PFSK-1 (cell line): ENCODE data around the gene EXOC6B.

Source experiments
- FOXP2 ChIP-seq: optimal IDR thresholded peaks from 2 replicates; pipeline ENCODE3; 2011; ENCODE audit warnings: borderline replicate concordance, control low read depth, inconsistent platforms; ENCODE audit not compliant: insufficient read depth; ENCODE audit errors: extremely low read length, extremely low read depth
- POLR2AphosphoS5 ChIP-seq: IDR thresholded peaks from 2 replicates; pipeline ENCODE4 v1.6.1; 2012; ENCODE audit warnings: low read depth, mild to moderate bottlenecking, control low read depth, low read length, moderate library complexity
- REST ChIP-seq, 2 experiments: IDR thresholded peaks; 2 replicates each; pipeline versions ENCODE4 v1.6.1 to v1.8.0; 2011 to 2012; ENCODE audit warnings: low read depth in 2 of 2, low read length in 2 of 2, control low read depth in 1 of 2, inconsistent platforms in 1 of 2, mild to moderate bottlenecking in 1 of 2, moderate library complexity in 1 of 2; ENCODE audit not compliant: insufficient read depth in 1 of 2
- SIN3A ChIP-seq: IDR thresholded peaks from 2 replicates; pipeline ENCODE4 v1.6.1; 2012; ENCODE audit warnings: mild to moderate bottlenecking, low read length, moderate library complexity, borderline replicate concordance; ENCODE audit not compliant: insufficient read depth
- TAF1 ChIP-seq: IDR thresholded peaks from 2 replicates; pipeline ENCODE4 v1.6.1; 2012; ENCODE audit warnings: low read length, control low read depth, borderline replicate concordance; ENCODE audit not compliant: insufficient read depth

EXOC6B gene

GRCh38 chr2:72576861-72577260 is 249.0 kb downstream of the EXOC6B start:
- TF ChIP-seq REST (IDR thresholded peaks at IDR 0.05; ENCODE audit: insufficient read depth in 1 of 2, low read depth in 2 of 2, low read length in 2 of 2), result no peak

- no peak for TF ChIP-seq TAF1
- TF ChIP-seq FOXP2, result no peak
- no peak for TF ChIP-seq POLR2AphosphoS5
- no peak for TF ChIP-seq REST (IDR thresholded peaks at IDR 0.05; ENCODE audit: insufficient read depth in 1 of 2, low read depth in 2 of 2, low read length in 2 of 2)
- no peak for TF ChIP-seq SIN3A
Observed at GRCh38 chr2:72576459-72576858, 249.4 kb downstream of the EXOC6B start.

- TF ChIP-seq FOXP2 (no peak), SIN3A (no peak), POLR2AphosphoS5 (no peak), TAF1 (no peak), REST (IDR thresholded peaks at IDR 0.05; ENCODE audit: insufficient read depth in 1 of 2, low read depth in 2 of 2, low read length in 2 of 2) (no peak)
Observed at GRCh38 chr2:72574886-72575285, 250.9 kb downstream of the EXOC6B start.

GRCh38 chr2:72573232-72573631 is 252.6 kb downstream of the EXOC6B start:
- TF ChIP-seq REST (IDR thresholded peaks at IDR 0.05; ENCODE audit: insufficient read depth in 1 of 2, low read depth in 2 of 2, low read length in 2 of 2) (no peak), SIN3A (no peak), TAF1 (no peak), POLR2AphosphoS5 (no peak), FOXP2 (no peak)

GRCh38 chr2:72572501-72572900 is 253.3 kb downstream of the EXOC6B start:
- TF ChIP-seq POLR2AphosphoS5 (no peak), TAF1 (no peak), FOXP2 (no peak)
